Trophoblast cell (in vitro differentiated cells and primary cell): ENCODE measurements around the gene RNF111.

Experiments
- DNase-seq, 2 donors: peaks; one replicate each; pipeline ENCODE4 v3.0.0-alpha.2; 2016
- H2AFZ ChIP-seq: 2 replicates; pipeline ENCODE4 v1.6.1; 2013; ENCODE audit warnings: low read length, moderate library complexity, mild to moderate bottlenecking; ENCODE audit not compliant: insufficient read depth, poor library complexity
- H2AK5ac ChIP-seq: 2 replicates; pipeline ENCODE4 v1.6.1; 2013; ENCODE audit warnings: mild to moderate bottlenecking, low read length
- H2BK120ac ChIP-seq: 2 replicates; pipeline ENCODE4 v1.6.1; 2013; ENCODE audit warnings: low read length, mild to moderate bottlenecking, moderate library complexity; ENCODE audit not compliant: insufficient read depth, poor library complexity
- H2BK12ac ChIP-seq: 2 replicates; pipeline ENCODE4 v1.6.1; 2013; ENCODE audit warnings: mild to moderate bottlenecking, low read length, moderate library complexity
- H2BK5ac ChIP-seq: 2 replicates; pipeline ENCODE4 v1.6.1; 2013; ENCODE audit warnings: low read length, low read depth, moderate library complexity, mild to moderate bottlenecking; ENCODE audit not compliant: poor library complexity
- H3K14ac ChIP-seq: 2 replicates; pipeline ENCODE4 v1.6.1; 2013; ENCODE audit warnings: mild to moderate bottlenecking, low read length
- H3K18ac ChIP-seq: 2 replicates; pipeline ENCODE4 v1.6.1; 2013; ENCODE audit warnings: mild to moderate bottlenecking, low read length
- H3K23ac ChIP-seq: 2 replicates; pipeline ENCODE4 v1.6.1; 2013; ENCODE audit warnings: low read length
- H3K27ac ChIP-seq: 2 replicates; pipeline ENCODE4 v1.5.1; 2013; ENCODE audit warnings: low read depth, mild to moderate bottlenecking, inconsistent platforms, low read length, moderate library complexity
- H3K27me3 ChIP-seq: 2 replicates; pipeline ENCODE4 v1.6.1; 2013; ENCODE audit warnings: inconsistent platforms, mild to moderate bottlenecking, low read length, moderate library complexity; ENCODE audit not compliant: insufficient read depth
- H3K36me3 ChIP-seq, 2 experiments: 1 replicate in 1 of 2; 2 replicates in 1 of 2; pipeline ENCODE4 v1.6.1; 2013; ENCODE audit warnings: low read length in 2 of 2, mild to moderate bottlenecking in 2 of 2, moderate library complexity in 1 of 2; ENCODE audit not compliant: insufficient read depth in 2 of 2, control insufficient read depth in 1 of 2
- H3K4ac ChIP-seq: 2 replicates; pipeline ENCODE4 v1.6.1; 2013; ENCODE audit warnings: low read depth, mild to moderate bottlenecking, low read length, moderate library complexity
- H3K4me1 ChIP-seq, 2 experiments: 1 replicate in 1 of 2; 2 replicates in 1 of 2; pipeline ENCODE4 v1.6.1; 2013; ENCODE audit warnings: low read length in 2 of 2, mild to moderate bottlenecking in 2 of 2, moderate library complexity in 1 of 2; ENCODE audit not compliant: insufficient read depth in 2 of 2, control insufficient read depth in 1 of 2
- H3K4me2 ChIP-seq: 2 replicates; pipeline ENCODE4 v1.6.1; 2013; ENCODE audit warnings: inconsistent platforms, mild to moderate bottlenecking, low read length, moderate library complexity
- H3K4me3 ChIP-seq: 2 replicates; pipeline ENCODE4 v1.5.1; 2013; ENCODE audit warnings: mild to moderate bottlenecking, low read depth, low read length, inconsistent platforms
- H3K79me1 ChIP-seq: one replicate; pipeline ENCODE4 v1.6.1; 2013; ENCODE audit warnings: low read length
- H3K79me2 ChIP-seq: 2 replicates; pipeline ENCODE4 v1.6.1; 2013; ENCODE audit warnings: low read length, mild to moderate bottlenecking; ENCODE audit not compliant: control insufficient read depth, insufficient read depth, poor library complexity
- H3K9ac ChIP-seq: 2 replicates; pipeline ENCODE4 v1.6.1; 2013; ENCODE audit warnings: mild to moderate bottlenecking, low read length
- H3K9me3 ChIP-seq: 2 replicates; pipeline ENCODE4 v1.6.1; 2013; ENCODE audit warnings: low read depth, mild to moderate bottlenecking, control low read depth, inconsistent platforms, low read length; ENCODE audit not compliant: insufficient read depth
- H4K12ac ChIP-seq: 2 replicates; pipeline ENCODE4 v1.6.1; 2013; ENCODE audit warnings: low read depth, mild to moderate bottlenecking, low read length, moderate library complexity
- H4K8ac ChIP-seq: 2 replicates; pipeline ENCODE4 v1.6.1; 2013; ENCODE audit warnings: low read depth, mild to moderate bottlenecking, low read length, moderate library complexity
- H4K91ac ChIP-seq: one replicate; pipeline ENCODE4 v1.6.1; 2013; ENCODE audit warnings: low read depth, mild to moderate bottlenecking, low read length, moderate library complexity
- WGBS: extraction: QIAGEN DNeasy Blood & Tissue Kit; methylation state at CpG from one replicate; pipeline ENCODE4 v1.1.7; 2013; ENCODE audit warnings: missing lambda C conversion rate; ENCODE audit not compliant: insufficient read length, insufficient coverage; ENCODE audit errors: extremely low coverage; 5-methylcytosine and 5-hydroxymethylcytosine counted together

The RNF111 gene

DNA sequence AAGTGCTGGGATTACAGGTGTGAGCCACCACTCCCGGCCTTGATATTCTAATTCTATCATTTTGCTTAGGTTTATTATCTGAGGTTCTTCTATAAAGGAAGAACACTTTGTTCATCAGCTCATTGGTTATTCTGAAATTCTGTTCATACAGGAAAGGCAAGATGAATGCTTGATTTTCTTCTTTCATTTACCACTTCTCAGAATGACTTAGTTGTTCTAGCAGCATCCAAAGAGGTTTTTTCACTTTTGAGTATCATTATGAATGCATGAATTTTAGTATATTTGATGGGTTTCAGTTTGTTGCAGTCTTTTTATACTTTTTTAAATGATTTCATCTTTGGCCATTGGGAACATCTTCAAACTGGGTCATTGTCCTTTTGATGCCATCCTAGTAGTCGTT is 51.8 kb downstream of the RNF111 start:
- H3K4ac ChIP-seq = no peak overlapping the region
- peaks cover 4% of the 10 kb centered on the region for H3K9me3 ChIP-seq
- no peaks in the 10 kb centered on the region for H3K79me1 ChIP-seq
- H3K36me3 ChIP-seq = peaks cover 8 to 9% of the 10 kb centered on the region in 2 experiments
- no peak overlapping the region for H2BK5ac ChIP-seq
- no peak overlapping the region for H3K4me2 ChIP-seq
- no CpG with 5 or more reads among the region's 2 CpGs for WGBS
- H3K4me1 ChIP-seq = no peaks in the 10 kb centered on the region
- no peak overlapping the region for H4K91ac ChIP-seq
- H2BK12ac ChIP-seq = no peak overlapping the region
- H4K12ac ChIP-seq = no peak overlapping the region
- no peak overlapping the region for H3K9ac ChIP-seq
- no peak for DNase-seq
- no peak overlapping the region for H3K27ac ChIP-seq
- H2BK120ac ChIP-seq = no peak overlapping the region
- no peak overlapping the region for H2AK5ac ChIP-seq
- H3K14ac ChIP-seq = no peak overlapping the region
- no peak overlapping the region for H3K23ac ChIP-seq
- H3K4me3 ChIP-seq = no peak overlapping the region
- H2AFZ ChIP-seq = no peak overlapping the region
- peaks cover 2% of the 10 kb centered on the region for H3K79me2 ChIP-seq
- no peak overlapping the region for H4K8ac ChIP-seq
- H3K27me3 ChIP-seq = no peaks in the 10 kb centered on the region
- no peak overlapping the region for H3K18ac ChIP-seq

DNA sequence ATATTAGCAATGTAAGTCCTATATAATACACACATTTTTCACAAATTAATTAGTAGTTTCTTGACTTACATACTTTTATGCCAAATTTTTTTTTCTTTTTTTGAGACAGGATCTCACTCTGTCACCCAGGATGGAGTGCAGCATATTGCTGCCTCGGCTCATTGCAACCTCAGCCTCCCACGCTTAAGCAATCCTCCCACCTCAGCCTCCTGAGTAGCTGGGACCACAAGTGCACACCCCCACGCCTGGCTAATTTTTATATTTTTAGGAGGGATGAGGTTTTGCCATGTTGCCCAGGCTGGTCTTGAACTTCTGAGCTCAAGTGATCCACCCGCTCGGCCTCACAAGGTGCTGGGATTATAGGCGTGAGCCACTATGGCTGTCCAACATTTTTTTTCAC is 54.6 kb downstream of the RNF111 start:
- WGBS = no CpG with 5 or more reads among the region's 6 CpGs
- H4K12ac ChIP-seq = no peak overlapping the region
- no peak overlapping the region for H3K4me2 ChIP-seq
- H3K4ac ChIP-seq = peak overlapping the region; percentile 79
- H4K91ac ChIP-seq = no peak overlapping the region
- H2AFZ ChIP-seq = no peak overlapping the region
- no peak overlapping the region for H2BK120ac ChIP-seq
- H2BK12ac ChIP-seq = no peak overlapping the region
- H3K18ac ChIP-seq = no peak overlapping the region
- H3K9me3 ChIP-seq = no peaks in the 10 kb centered on the region
- no peaks in the 10 kb centered on the region for H3K27me3 ChIP-seq
- no peak overlapping the region for H3K27ac ChIP-seq
- H2BK5ac ChIP-seq = no peak overlapping the region
- H3K14ac ChIP-seq = no peak overlapping the region
- H3K4me3 ChIP-seq = no peak overlapping the region
- no peak overlapping the region for H2AK5ac ChIP-seq
- peaks cover 3 to 8% of the 10 kb centered on the region in 2 experiments for H3K36me3 ChIP-seq
- H3K23ac ChIP-seq = no peak overlapping the region
- no peak overlapping the region for H3K9ac ChIP-seq
- H4K8ac ChIP-seq = no peak overlapping the region
- no peaks in the 10 kb centered on the region for H3K79me1 ChIP-seq
- H3K79me2 ChIP-seq = peaks cover 2% of the 10 kb centered on the region
- H3K4me1 ChIP-seq = no peaks in the 10 kb centered on the region
- no peak for DNase-seq

DNA sequence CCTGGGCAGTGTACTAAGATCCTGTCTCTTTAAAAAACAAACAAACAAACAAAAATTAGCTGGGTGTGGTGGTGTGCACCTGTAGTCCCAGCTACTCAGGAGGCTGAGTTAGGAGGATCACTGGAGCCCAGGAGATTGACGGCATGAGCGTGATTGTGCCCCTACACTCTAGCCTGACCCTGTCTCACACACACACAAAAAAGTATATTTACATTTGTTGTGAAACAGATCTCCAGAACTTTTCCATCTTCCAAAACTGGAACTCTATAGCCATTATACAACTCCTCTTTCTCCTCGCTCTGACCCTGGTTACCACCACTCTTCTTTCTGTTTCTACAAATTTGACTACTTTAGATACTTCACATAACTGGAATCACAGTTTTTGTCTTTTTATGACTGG is 61.4 kb downstream of the RNF111 start:
- Histone ChIP-seq H2BK5ac (no peak overlapping the region), H2AFZ (no peak overlapping the region), H3K4me3 (no peak overlapping the region), H2BK120ac (no peak overlapping the region), H4K8ac (no peak overlapping the region), H4K91ac (no peak overlapping the region), H2BK12ac (no peak overlapping the region), H3K79me1 (no peaks in the 10 kb centered on the region), H2AK5ac (no peak overlapping the region), H3K27me3 (no peaks in the 10 kb centered on the region), H3K14ac (no peak overlapping the region), H3K18ac (no peak overlapping the region), H4K12ac (no peak overlapping the region), H3K36me3 (peaks cover 5 to 8% of the 10 kb centered on the region in 2 experiments), H3K27ac (no peak overlapping the region), H3K23ac (no peak overlapping the region), H3K4me1 (no peaks in the 10 kb centered on the region), H3K79me2 (no peaks in the 10 kb centered on the region), H3K4ac (no peak overlapping the region), H3K9ac (no peak overlapping the region), H3K4me2 (no peak overlapping the region), H3K9me3 (no peaks in the 10 kb centered on the region)
- no peak for DNase-seq
- no CpG with 5 or more reads among the region's 3 CpGs for WGBS

DNA sequence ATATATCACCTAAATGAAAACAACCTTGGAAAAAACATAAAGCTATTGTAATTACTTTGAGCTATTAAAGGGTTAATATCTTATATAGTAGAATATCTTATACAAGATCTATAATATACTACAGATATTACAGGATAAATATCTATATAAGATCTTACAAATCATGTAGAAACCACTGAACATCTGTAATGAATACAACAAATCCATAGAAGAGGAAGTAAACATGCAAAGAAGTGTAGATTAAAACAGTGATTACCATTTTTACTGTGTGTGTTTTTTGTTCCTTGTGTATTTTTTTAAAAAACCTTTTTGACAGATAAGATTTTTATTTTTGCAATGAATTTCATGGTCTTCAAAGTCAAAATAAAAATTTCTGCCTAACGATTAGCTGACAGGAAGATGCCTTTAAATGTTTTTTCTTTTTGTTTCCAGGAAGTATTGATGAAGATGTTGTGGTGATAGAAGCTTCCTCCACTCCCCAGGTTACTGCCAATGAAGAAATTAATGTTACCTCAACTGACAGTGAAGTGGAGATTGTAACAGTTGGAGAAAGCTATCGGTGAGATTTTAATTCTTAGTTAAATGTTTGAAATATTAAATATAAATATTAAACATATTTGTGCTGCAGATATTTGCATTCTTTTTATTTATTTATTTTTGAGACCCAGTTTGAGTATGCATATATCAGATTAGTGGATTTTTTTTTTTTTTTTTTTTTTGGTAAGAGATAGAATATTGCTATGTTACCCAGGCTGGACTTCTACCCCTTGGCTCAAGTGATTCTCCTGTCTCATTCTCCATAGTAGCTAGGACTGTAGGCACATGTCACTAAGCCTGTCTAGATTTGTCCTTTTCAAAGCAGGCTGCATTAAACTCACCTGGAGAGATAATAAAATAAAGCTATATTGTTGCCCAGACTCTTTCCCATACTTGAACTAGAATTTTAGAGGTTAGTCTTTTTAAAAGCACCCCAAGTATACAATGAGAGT is 64.7 kb downstream of the RNF111 start:
- DNase-seq = no peak
- Histone ChIP-seq H3K4me2 (no peak overlapping the region), H3K23ac (no peak overlapping the region), H3K27me3 (no peaks in the 10 kb centered on the region), H4K91ac (no peak overlapping the region), H3K14ac (no peak overlapping the region), H2BK120ac (no peak overlapping the region), H2AFZ (no peak overlapping the region), H3K79me1 (no peaks in the 10 kb centered on the region), H3K9ac (no peak overlapping the region), H3K4me1 (no peaks in the 10 kb centered on the region), H2BK12ac (no peak overlapping the region), H4K12ac (no peak overlapping the region), H2AK5ac (no peak overlapping the region), H3K9me3 (no peaks in the 10 kb centered on the region), H3K4me3 (no peak overlapping the region), H3K36me3 (peaks cover 7 to 9% of the 10 kb centered on the region in 2 experiments), H4K8ac (no peak overlapping the region), H3K18ac (no peak overlapping the region), H3K27ac (no peak overlapping the region), H3K4ac (no peak overlapping the region), H3K79me2 (no peaks in the 10 kb centered on the region), H2BK5ac (no peak overlapping the region)
- no CpG with 5 or more reads among the region's 2 CpGs for WGBS
